H7 (cell line): ENCODE results near the gene FYCO1. TPM values are rescaled to one million over a fixed set of nuclear protein-coding genes. Genes with fewer than 3 reads are reported as not detected.

Experiments
- DNase-seq: peaks from one replicate; pipeline ENCODE4 v3.0.0; 2012
- H3K27me3 ChIP-seq: 2 replicates; pipeline ENCODE4 v1.6.0; 2011; ENCODE audit warnings: mild to moderate bottlenecking, low read length; ENCODE audit not compliant: control insufficient read depth, insufficient read depth
- H3K36me3 ChIP-seq: replicated peaks from 2 replicates; pipeline ENCODE4 v1.5.1; 2011; ENCODE audit warnings: low read length; ENCODE audit not compliant: control insufficient read depth, insufficient read depth
- H3K4me3 ChIP-seq: 2 replicates; pipeline ENCODE4 v1.5.1; 2011; ENCODE audit warnings: low read depth, mild to moderate bottlenecking, control low read depth, low read length, moderate library complexity; ENCODE audit not compliant: insufficient read depth
- total RNA-seq: library from RNA; depleted of rRNA; stranded (reverse); fragments of >200 nt; shearing (Covaris generic); gene quantifications from 2 replicates; pipeline ENCODE4 v1.2.3, GENCODE V29; 2014

Gene FYCO1
- total RNA-seq, 1 experiment from 2014 or later, result 4.9 TPM

GRCh38 chr3:45983770-45984169 lies 11.9 kb downstream of the FYCO1 start:
- no peak for DNase-seq
- peaks cover 29% of the 10 kb centered on the region for H3K36me3 ChIP-seq
- H3K4me3 ChIP-seq, result no peak overlapping the region
- no peaks in the 10 kb centered on the region for H3K27me3 ChIP-seq

- Histone ChIP-seq H3K4me3 (no peak overlapping the region), H3K36me3 (peaks cover 38% of the 10 kb centered on the region), H3K27me3 (no peaks in the 10 kb centered on the region)
- DNase-seq, result no peak
Observed at GRCh38 chr3:45981346-45982074, 14.1 kb downstream of the FYCO1 start.

- H3K4me3 ChIP-seq, result no peak overlapping the region
- DNase-seq, result no peak
- no peaks in the 10 kb centered on the region for H3K27me3 ChIP-seq
- H3K36me3 ChIP-seq, result peaks cover 42% of the 10 kb centered on the region
Observed at GRCh38 chr3:45980819-45981218, 14.8 kb downstream of the FYCO1 start.

- Histone ChIP-seq H3K4me3 (no peak overlapping the region), H3K27me3 (no peaks in the 10 kb centered on the region), H3K36me3 (peaks cover 44% of the 10 kb centered on the region)
- no peak for DNase-seq
Observed at GRCh38 chr3:45980229-45980813, 15.3 kb downstream of the FYCO1 start.

GRCh38 chr3:45979378-45979777 lies 16.2 kb downstream of the FYCO1 start:
- DNase-seq, result no peak
- Histone ChIP-seq H3K27me3 (no peaks in the 10 kb centered on the region), H3K4me3 (no peak overlapping the region), H3K36me3 (peaks cover 47% of the 10 kb centered on the region)

- H3K36me3 ChIP-seq, result peaks cover 38% of the 10 kb centered on the region
- no peak for DNase-seq
- no peak overlapping the region for H3K4me3 ChIP-seq
- no peaks in the 10 kb centered on the region for H3K27me3 ChIP-seq
Observed at GRCh38 chr3:45978006-45978761, 17.4 kb downstream of the FYCO1 start.

- no peak for DNase-seq
- H3K36me3 ChIP-seq, result peaks cover 32% of the 10 kb centered on the region
Observed at GRCh38 chr3:45976191-45977091, 19.2 kb downstream of the FYCO1 start.

GRCh38 chr3:45975686-45976085 lies 19.9 kb downstream of the FYCO1 start:
- Histone ChIP-seq H3K36me3 (peaks cover 27% of the 10 kb centered on the region), H3K27me3 (no peaks in the 10 kb centered on the region), H3K4me3 (no peak overlapping the region)
- DNase-seq, result no peak

More at GRCh38 chr3:45976191-45977091, 19.2 kb downstream of the FYCO1 start:
- no peaks in the 10 kb centered on the region for H3K27me3 ChIP-seq
- H3K4me3 ChIP-seq, result no peak overlapping the region

- no peak for DNase-seq
- Histone ChIP-seq H3K27me3 (no peaks in the 10 kb centered on the region), H3K4me3 (no peak overlapping the region), H3K36me3 (peaks cover 28% of the 10 kb centered on the region)
Observed at GRCh38 chr3:45974686-45975085, 20.9 kb downstream of the FYCO1 start.

- no peak overlapping the region for H3K4me3 ChIP-seq
- no peak for DNase-seq
- H3K27me3 ChIP-seq, result no peaks in the 10 kb centered on the region
- H3K36me3 ChIP-seq, result peaks cover 28% of the 10 kb centered on the region
Observed at GRCh38 chr3:45972534-45973402, 22.9 kb downstream of the FYCO1 start.

GRCh38 chr3:45969953-45970352 lies 25.7 kb downstream of the FYCO1 start:
- Histone ChIP-seq H3K36me3 (peaks cover 34% of the 10 kb centered on the region), H3K27me3 (no peaks in the 10 kb centered on the region), H3K4me3 (no peak overlapping the region)
- no peak for DNase-seq

GRCh38 chr3:45969116-45969515 lies 26.5 kb downstream of the FYCO1 start:
- Histone ChIP-seq H3K36me3 (peaks cover 38% of the 10 kb centered on the region), H3K4me3 (no peak overlapping the region), H3K27me3 (no peaks in the 10 kb centered on the region)
- DNase-seq, result no peak

- H3K27me3 ChIP-seq, result no peaks in the 10 kb centered on the region
- H3K36me3 ChIP-seq, result peaks cover 40% of the 10 kb centered on the region
- DNase-seq, result no peak
- H3K4me3 ChIP-seq, result no peak overlapping the region
Observed at GRCh38 chr3:45968706-45969105, 26.9 kb downstream of the FYCO1 start.
